DMS 273 (cell line): ENCODE results near the gene ST3GAL4.
"Not testable (repeated sequence)": the region's sequence is repeated elsewhere in the genome, so short reads cannot be mapped to it uniquely, and the experiment has no call there.

Experiments
- DNase-seq: peaks from one replicate; lab custom pipeline; 2025; ENCODE audit not compliant: unreplicated experiment; lab: John Stamatoyannopoulos, UW

Gene ST3GAL4

DNA sequence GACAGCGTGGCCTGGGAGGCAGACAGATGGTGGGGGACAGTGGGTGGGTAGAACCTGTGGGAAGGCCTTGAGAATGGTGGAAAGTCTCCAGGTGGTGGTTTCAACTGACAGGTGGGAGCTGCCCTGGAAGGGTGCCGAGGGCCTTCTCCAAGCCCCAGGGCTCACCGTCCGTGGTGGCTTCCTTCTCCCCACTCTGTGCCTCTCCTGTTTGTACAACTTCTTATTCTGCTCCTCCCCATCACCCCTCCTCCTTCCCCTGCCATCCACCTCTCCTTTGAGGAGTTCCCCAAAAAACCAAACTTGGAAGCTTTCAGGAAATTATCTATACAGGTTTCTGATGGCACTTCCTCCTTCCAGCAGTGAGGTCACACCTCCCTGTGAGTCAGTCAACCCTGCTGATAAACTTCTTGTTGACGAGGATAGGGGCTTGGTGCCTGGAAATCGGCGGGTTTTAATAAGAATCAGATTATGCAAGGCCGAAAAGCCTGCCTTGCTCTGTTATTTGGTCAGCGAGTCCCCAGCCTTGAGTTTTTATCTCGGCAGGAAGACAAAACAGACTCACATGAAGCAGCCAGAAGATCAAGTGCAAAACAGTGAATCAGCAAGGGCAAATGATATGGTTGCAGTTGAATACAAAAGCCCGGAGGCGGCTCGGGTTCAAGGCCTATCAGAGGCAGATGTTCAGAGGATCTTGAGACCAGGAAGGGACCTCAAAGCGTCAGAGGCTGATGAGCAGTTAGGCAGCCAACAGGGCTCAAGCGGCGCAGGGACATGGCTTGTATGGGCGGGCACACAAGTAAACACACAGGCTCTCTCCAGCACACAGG, 9.5 kb upstream of the ST3GAL4 start:
- DNase-seq = peak; percentile 40

DNA sequence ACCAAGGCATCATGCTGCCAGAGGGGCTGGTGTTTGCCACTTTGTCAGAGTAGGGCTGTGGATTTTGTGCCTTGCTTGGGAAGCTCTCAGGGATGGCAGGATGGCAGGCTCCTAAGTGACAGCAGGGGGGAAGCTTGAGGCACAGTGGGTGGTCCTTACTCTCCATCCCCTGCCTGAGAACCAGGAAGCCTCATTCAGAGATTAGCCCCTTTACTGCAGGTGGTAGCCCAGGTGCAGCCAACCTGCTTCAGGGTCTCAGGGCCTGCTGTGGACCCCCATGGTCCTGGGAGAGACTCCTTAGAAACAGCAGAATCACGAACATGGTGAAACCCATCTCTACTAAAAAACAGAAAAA, 8.9 kb upstream of the ST3GAL4 start:
- no peak for DNase-seq

DNA sequence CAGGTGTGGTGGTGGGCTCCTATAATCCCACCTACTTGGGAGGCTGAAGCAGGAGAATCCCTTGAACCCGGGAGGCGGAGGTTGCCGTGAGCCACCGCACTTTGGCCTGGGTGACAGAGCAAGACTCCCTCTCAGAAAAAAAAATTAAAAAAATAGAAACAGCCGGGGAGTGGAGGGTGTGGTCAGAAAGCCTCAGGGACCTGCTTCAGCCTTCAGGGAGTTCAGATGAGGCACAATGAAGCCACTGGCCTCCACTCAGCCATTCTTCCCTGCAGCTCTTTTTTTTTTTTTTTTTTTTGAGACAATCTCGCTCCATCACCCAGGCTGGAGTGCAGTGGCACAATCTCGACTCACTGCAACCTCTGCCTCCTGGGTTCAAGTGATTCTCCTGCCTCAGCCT, 8.5 kb upstream of the ST3GAL4 start:
- not testable (repeated sequence) for DNase-seq

DNA sequence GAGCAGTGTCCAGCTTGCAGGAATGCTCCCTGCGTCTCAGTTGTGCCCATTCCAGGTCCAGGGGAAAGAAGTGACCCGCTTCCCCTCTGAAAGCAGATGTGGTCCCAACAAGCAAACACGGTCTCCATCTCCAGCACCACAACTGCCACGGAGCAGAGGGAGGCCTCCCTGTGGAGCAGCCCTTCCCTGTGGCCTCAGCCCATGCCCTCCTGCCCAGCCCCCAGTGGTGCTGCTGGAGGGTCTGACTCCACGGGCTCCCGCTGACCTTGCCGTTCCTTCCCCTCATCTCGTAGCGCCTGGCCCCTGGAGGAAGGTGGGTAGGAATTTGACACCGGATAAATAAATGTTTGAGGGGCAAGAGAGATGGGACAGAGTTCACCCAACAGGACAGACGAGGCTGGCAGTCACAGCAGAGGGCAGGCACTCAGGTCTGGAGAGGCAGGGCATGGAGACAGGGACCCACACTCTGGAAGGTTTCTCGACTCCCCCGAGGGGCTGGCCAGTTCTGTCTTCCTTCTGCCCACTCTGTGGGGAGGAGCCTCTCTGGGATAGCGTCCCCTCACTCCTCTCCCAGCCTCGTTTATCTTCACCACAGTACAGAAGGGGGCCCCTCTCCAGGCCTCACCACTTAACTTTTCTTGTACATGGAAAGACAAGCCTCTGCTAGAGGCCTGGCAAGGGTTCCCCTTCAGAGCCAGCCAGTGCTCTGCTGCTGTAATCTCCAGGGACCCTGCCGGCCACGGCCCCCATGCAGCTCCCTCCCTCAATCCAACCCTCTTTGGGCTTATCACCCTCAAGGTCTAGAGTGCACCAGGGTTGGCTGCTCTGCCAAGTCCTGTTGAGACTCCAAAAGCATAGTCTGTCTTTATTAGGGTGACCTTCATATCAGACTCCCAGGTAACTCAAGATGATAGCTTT, 7.5 kb upstream of the ST3GAL4 start:
- DNase-seq = no peak

DNA sequence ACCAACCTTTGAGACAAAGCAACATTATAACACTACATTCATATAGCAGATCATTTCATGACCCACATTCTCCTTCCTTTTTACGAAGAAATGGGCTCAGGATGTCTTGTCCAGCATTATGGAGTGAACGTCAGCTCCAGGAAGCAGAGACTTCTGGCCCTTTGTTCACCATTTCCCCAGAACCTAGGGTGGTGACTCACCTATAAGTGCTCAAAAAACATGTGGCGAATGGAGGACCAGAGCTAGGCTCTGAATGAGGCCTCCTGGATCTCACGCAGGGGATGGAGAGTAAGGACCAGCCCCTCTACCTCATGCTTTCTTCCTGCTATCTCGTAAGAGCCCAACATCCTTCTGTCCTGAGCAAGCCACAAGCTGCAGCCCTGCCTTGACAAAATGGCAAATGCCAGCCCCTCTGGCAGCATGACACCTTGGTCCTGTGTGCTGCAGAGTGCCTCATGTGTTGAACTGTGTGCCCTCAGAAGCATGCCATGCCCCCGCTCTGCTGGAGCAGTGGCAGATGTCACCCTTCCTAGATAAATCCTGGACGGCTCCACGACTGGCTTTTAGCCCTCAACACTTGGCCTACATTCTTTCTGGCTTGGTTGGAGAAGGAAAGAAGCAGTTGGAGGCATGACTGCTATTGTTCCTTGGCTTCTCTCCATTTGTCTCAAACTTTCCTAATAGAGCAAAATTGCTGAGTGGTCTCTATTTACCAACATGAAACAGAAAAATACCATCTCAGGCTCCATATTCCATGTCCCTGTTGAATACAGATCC, 6.5 kb upstream of the ST3GAL4 start:
- DNase-seq = peak; percentile 39

DNA sequence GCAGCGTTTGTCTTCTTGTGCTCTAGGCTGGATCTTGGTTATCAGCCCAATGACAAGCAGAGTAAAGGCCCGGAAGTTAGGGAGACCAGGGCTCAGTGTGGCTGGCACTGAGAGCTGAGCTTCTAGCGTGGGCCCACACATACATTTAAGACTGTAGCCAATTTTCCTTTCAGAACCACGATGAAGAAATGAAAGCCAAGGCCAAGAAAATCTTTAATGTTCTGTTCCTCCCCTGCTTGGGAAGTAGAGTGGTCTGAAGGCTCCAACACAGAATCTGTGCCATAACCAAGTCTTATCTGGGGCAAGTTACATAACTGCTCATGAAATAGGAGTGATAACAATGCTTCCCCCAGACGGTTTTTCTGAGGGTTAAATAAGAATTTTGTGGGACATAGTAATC, 4.7 kb upstream of the ST3GAL4 start:
- no peak for DNase-seq

DNA sequence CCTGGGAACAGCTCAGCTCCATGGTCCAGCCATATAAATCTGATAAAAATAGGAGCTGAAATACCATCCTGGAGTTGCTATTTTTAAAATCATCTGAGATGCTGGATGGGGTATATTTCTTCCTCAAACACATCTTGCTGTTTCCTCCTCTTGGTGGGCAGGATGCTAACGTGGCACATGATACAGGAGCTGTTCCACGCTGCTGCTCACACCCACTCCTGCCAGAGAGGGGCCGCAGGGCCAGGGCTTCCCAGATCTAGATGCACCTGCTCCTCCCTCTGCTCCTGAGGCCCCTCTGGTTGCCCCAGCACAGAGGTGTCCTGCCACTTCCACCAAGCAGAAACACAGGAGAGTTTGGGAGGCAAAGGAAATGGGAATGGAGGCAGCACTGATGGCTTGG, 3.3 kb upstream of the ST3GAL4 start:
- no peak for DNase-seq

DNA sequence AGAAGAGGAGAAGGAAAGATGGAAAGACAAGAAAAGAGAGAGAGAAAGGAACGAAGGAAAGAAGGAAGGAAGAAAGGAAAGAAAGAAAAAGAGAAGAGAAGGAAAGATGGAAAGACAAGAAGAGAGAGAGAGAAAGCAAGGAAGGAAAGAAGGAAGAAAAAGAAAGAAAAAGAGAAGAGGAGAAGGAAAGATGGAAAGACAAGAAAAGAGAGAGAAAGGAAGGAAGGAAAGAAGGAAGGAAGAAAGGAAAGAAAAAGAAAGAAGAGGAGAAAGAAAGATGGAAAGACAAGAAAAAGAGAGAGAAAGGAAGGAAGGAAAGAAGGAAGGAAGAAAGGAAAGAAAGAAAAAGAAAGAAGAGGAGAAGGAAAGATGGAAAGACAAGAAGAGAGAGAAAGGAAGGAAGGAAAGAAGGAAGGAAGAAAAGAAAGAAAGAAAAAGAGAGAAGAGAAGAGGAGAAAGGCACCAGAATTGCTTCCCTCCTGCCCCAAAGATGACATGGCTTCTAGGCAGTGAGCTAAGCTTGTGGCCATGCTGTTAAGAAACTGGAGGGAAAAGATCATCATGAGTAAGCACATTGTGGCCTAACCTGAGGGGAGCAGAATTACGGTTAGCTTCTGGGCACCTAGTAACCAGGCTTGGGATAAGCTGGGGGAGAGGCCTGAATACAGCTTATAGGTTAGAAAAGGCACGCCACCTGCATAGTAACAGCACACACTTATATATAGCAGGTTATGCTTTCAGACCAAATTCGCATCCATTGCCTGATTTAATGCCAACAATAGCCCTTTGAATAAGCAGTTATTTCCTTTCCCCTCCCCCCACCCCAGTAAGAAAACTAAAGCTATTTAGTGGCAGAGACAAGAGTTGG, 2.3 kb upstream of the ST3GAL4 start:
- DNase-seq = peak; percentile 44

DNA sequence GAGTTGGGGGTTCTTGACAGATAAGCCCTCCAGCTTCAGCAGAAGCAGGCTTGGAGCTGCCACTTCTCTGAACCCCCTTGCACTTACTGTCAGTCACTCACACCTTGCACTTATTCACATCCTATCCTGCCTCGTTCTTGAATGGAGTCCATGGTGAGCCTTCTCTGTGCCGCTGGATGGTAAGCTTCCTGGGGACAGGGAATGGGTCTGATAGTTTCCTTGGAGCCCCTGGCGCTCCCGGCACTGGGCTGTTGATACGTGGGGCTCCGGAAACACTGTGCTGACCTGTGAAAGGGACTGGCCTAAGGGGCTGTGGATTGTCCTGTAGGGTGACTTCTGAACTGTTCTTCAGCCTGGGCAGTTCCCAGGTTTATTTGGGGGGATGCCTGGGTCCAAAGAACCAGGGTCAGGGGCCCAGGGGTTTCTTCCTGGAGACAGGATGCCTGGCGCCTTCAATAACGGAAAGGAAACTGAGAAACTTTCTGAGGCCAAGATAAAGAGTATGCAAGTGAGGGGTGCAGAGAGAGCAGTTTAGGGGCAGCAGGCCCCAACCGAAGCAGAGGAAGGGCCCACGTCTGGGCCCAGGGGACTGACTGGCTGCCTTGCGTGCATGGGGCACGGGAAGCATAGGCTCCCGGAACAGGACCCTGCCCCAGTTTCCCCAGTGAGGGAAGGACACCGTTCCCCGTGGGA, 709 bp upstream of the ST3GAL4 start:
- DNase-seq = peak; percentile 16

DNA sequence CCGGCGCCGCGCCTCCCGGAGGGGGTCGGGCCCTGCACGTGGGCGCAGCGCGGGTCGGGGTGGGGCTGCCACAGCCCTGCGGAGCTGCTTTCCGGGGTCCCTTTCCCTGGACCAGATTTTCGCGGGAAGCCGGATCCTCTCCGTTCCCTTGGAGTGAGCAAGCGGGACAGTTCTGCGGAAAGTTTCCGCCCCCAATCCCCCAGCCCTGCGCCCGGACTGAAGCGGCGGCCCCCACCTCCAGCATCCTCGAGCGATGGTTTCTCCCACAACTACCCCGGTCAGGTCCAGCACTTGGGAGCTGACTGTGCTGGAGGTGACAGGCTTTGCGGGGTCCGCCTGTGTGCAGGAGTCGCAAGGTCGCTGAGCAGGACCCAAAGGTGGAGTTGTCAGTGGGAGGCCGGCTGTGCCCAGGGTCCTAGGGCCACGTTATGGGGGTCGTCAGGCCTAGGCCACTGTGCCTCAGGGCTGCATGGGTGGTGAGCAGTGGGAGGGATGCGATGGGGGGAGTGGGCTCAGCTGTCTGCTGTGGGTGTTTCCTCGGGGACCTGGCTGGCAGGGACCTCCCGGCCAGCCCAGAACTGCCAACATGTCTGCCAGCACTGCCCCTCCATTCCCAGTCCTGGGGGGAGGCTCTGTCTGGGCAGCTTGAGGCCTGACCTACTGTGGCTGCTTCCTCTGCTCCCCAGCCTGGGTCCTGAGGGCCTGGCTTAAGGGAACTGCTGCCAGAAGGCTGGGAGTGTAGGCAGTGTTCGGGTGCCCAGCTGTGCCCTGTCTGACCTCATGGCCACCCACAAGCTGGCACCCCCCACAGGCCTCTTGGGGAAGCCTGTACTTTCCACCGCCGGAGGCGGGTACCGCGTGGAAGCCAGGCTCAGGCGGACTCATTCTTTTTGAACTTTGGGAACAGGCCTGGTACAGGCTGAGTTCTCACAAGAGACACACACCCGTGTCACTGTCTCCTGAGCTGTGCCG, 726 bp downstream of the ST3GAL4 start:
- DNase-seq = peak; percentile 86

DNA sequence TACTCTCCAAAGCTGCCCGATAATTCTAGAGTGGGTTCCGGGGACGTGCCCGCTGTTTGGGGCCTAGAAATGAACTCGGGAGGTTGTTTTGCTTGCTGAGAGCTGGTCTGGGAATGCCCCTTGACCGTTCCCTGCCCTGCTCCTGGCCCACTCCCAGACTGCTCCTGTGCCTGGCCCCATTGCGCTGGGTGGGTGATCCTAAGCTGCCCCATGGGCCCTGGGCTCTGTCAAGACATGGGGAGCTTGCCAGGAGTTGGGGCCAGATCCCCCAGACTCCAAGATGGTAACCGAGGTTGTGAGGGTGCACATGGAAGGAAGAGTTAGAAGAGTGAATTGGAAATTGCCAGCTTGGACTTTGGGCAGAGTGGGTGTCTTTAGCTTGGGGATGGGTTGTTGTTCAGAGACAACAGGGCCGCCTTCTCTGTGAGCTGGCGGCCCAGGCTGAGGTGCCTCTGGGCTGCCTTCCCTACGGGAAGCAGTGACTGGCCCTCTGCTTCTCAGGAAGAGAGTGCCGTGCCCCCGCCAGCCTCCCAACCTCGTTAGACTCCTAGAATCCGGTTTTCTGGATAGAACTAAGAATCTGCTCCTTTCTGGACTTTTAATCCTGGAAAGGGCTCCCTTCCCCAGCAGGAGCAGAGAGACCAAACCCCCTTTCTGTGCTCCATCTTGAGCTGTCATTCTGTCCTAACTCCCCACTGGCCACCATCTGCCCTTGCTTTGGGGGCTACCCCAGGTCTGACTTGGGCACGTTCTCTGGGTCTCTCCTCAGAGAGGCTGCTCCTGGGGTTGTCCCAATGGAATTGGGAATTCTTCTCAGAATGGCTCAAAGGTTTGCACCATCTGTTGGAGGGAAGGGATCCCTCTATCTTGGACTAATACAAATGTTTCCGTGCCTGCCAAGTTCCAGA, 1.8 kb downstream of the ST3GAL4 start:
- DNase-seq = peak; percentile 40

DNA sequence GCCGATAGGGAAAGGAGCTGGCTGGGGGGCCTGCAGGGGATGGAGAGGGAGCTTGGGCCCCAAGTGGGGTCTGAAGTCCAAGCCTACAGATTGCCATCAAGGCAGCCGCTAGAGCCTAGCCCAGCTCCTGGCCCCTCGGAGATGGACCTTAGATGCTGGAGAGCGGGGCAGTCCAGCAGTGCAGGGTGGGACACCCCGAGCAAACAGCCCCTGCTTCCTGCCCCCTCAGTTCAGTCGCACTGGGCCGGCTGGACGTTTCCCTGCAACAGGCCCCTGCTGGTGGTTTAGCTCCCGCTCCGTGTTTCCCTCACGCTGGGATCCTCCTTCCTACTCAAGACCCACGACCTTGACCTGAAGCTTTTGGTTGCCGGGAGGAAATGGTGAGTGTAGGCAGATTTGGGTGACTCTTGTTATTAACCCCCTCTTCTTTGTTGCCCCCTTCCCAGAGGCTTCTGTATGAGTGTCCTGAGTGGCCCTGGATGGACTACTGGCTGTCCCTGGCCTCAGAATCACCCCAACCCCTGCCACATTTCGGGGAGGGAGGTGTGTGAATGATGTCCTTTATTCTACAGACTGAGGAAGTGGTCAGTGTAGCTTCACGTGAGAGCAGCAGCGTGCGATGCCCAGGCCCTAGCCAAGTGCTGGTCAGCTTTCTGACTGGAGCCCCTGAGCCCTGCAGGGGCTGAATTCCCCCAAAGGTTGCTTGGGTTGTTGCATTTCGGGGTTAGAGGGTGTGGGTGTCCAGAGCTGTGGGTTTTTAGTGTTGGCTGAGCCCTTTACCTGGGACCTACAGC, 2.7 kb downstream of the ST3GAL4 start:
- DNase-seq = peak; percentile 19

DNA sequence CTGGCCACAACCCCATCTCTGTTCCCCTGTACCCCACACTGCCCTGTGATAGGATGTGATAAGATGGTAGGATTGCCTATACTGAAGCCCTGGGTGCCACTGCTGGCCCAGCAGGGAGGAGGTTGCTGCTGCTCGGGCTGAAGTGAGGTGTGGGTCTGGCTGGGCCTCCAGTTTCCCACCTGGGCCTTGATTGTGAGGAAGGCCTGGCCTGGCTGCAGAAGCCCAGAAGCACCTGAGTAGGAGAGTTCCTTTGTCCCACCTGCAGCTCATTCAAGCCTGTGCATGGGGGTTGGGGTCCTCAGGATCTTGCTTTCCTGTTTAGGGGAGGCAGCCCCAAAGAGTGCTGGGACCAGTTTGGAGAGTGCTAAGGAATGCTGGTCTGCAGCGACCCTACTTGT, 3.3 kb downstream of the ST3GAL4 start:
- no peak for DNase-seq

DNA sequence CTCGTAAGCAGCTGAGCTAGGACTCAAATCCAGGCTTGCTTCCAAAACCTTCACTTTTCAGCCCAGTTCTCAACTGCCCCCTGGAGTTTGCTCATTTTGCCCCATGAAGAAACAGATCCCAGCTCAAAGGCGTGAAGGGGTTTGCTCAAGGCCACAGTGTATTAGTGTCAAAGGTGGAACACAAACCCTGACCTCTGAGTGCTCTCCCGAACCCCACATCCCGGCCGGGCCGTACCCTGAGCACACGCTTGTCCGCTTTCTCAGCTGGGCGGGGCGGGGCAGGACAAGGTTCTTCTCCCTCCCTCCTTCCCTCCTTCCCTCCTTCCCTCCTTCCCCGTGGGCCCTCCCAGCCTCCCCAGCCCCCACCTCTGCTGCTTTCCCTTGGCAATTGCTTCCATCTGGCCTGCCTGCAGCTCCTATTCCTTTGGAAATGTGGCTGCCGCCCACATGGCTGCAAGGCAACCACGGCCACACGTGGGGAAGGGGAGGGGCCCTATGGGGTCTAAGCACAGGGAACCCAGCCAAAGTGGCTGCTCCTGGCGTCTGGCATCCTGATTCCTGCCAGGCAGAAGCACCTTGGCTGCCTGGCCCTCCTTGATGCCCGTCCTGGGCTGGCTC, 4.1 kb downstream of the ST3GAL4 start:
- DNase-seq = peak; percentile 97

DNA sequence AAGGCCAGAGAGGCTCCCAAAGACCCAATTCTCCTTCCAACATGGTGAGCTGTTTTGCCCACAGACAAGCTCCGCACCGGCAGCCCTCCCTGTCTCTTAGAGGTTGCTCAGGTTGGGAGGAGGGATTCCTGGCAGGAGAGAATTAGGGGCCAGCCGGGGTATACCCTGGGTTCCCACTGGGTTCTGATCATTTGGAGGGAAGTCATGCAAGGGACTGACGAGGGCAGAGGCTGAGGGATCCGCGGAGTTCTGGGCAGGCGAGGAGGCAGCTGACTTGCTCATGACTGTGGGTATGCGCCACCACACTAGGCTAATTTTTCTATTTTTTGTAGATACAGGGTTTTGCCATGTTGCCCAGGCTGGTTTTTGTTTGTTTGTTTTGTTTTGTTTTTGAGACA, 4.6 kb downstream of the ST3GAL4 start:
- DNase-seq = no peak

DNA sequence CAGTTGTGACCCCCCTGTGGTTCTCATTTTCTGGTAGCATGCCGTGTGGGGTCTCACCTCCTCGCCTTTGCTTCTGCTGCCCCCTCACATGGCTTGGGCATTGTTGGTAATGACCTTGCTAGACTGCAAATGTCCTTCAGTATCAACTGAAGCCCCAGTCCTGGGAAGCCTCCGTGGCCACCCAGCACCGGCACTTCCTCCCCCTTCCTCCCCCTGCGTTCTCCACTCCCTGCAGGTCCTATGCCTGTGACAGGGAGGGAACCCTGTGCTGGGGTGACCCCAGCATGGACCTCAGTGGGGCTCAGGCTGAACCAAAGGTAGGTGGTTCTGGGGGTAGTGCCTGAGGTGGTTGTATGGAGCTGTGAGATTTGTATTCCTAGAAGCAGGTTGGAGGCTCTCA, 5.9 kb downstream of the ST3GAL4 start:
- DNase-seq = no peak
